Ishikawa (cell line): Measurements from ENCODE around the gene TANGO6.

Experiments
- CEBPB ChIP-seq: IDR thresholded peaks from 2 replicates; pipeline ENCODE4 v1.6.1; 2012
- CREB1 ChIP-seq: IDR thresholded peaks from 2 replicates; pipeline ENCODE4 v1.6.1; 2012; ENCODE audit warnings: low read depth
- EGR1 ChIP-seq: IDR thresholded peaks from 2 replicates; pipeline ENCODE4 v1.6.1; 2012
- EP300 ChIP-seq: IDR thresholded peaks from 2 replicates; pipeline ENCODE4 v1.6.1; 2012; ENCODE audit warnings: borderline replicate concordance
- FOXM1 ChIP-seq: IDR thresholded peaks from 2 replicates; pipeline ENCODE4 v1.6.1; 2012; ENCODE audit warnings: low read depth, borderline replicate concordance
- MAX ChIP-seq: IDR thresholded peaks from 2 replicates; pipeline ENCODE4 v1.6.1; 2012
- NFIC ChIP-seq: IDR thresholded peaks from 2 replicates; pipeline ENCODE4 v1.6.1; 2012
- RAD21 ChIP-seq: IDR thresholded peaks from 2 replicates; pipeline ENCODE4 v1.6.1; 2012; ENCODE audit warnings: low read depth
- REST ChIP-seq: IDR thresholded peaks from 2 replicates; pipeline ENCODE4 v1.6.1; 2012; ENCODE audit warnings: low read depth, mild to moderate bottlenecking
- TAF1 ChIP-seq: IDR thresholded peaks from 2 replicates; pipeline ENCODE4 v1.6.1; 2012; ENCODE audit warnings: low read depth, mild to moderate bottlenecking
- TCF12 ChIP-seq: IDR thresholded peaks from 2 replicates; pipeline ENCODE4 v1.6.1; 2012; ENCODE audit warnings: low read depth
- TEAD4 ChIP-seq: IDR thresholded peaks from 2 replicates; pipeline ENCODE4 v1.6.1; 2012
- USF1 ChIP-seq: IDR thresholded peaks from 2 replicates; pipeline ENCODE4 v1.6.1; 2012
- YY1 ChIP-seq: IDR thresholded peaks from 2 replicates; pipeline ENCODE4 v1.6.1; 2012; ENCODE audit warnings: low read depth
- ZBTB7A ChIP-seq: IDR thresholded peaks from 2 replicates; pipeline ENCODE4 v1.6.1; 2012; ENCODE audit warnings: low read depth

Gene TANGO6

GRCh38 chr16:68973611-68974120 is 130.3 kb downstream of the TANGO6 start:
- TF ChIP-seq REST, result no peak
- no peak for TF ChIP-seq USF1
- TF ChIP-seq NFIC, result no peak
- no peak for TF ChIP-seq TCF12
- TF ChIP-seq ZBTB7A, result no peak
- TF ChIP-seq YY1, result no peak
- TF ChIP-seq MAX, result no peak
- no peak for TF ChIP-seq CREB1
- no peak for TF ChIP-seq RAD21
- no peak for TF ChIP-seq FOXM1
- no peak for TF ChIP-seq TEAD4
- no peak for TF ChIP-seq EGR1
- no peak for TF ChIP-seq EP300
- TF ChIP-seq CEBPB, result no peak

- TF ChIP-seq TAF1, result no peak
- TF ChIP-seq TEAD4, result no peak
- no peak for TF ChIP-seq NFIC
- TF ChIP-seq TCF12, result no peak
- TF ChIP-seq YY1, result no peak
- no peak for TF ChIP-seq MAX
- TF ChIP-seq FOXM1, result no peak
- TF ChIP-seq CREB1, result no peak
- no peak for TF ChIP-seq ZBTB7A
- no peak for TF ChIP-seq REST
Observed at GRCh38 chr16:68978303-68978954, 135.1 kb downstream of the TANGO6 start.

- TF ChIP-seq CREB1, result no peak
- no peak for TF ChIP-seq ZBTB7A
- TF ChIP-seq EP300, result no peak
- TF ChIP-seq YY1, result no peak
- TF ChIP-seq RAD21, result no peak
- TF ChIP-seq EGR1, result no peak
- TF ChIP-seq TAF1, result no peak
- no peak for TF ChIP-seq NFIC
- no peak for TF ChIP-seq USF1
- TF ChIP-seq FOXM1, result no peak
- TF ChIP-seq TCF12, result no peak
- TF ChIP-seq CEBPB, result no peak
- TF ChIP-seq TEAD4, result no peak
- TF ChIP-seq REST, result no peak
Observed at GRCh38 chr16:68980695-68981315, 137.5 kb downstream of the TANGO6 start.

GRCh38 chr16:68981971-68982370 is 138.6 kb downstream of the TANGO6 start:
- TF ChIP-seq REST (no peak), ZBTB7A (no peak), FOXM1 (no peak), EP300 (no peak), EGR1 (no peak), CEBPB (no peak), MAX (no peak), YY1 (no peak), CREB1 (no peak), NFIC (no peak), TEAD4 (no peak), RAD21 (no peak), USF1 (no peak), TCF12 (no peak), TAF1 (no peak)
